GM18505 (cell line): Measurements from ENCODE around the gene SLC2A14.
"Not testable (repeated sequence)": the region's sequence is repeated elsewhere in the genome, so short reads cannot be mapped to it uniquely, and the experiment has no call there.

Experiments used
- ATAC-seq: cut with Tn5 transposase; IDR thresholded peaks from one replicate; pipeline ENCODE4 v1.9.1; 2021; ENCODE audit not compliant: unreplicated experiment
- POLR2A ChIP-seq: IDR thresholded peaks from 4 replicates; pipeline ENCODE4 v1.6.1; 2011; ENCODE audit warnings: borderline replicate concordance; ENCODE audit not compliant: insufficient read depth, insufficient read length; ENCODE audit errors: extremely low read depth

The SLC2A14 gene

DNA sequence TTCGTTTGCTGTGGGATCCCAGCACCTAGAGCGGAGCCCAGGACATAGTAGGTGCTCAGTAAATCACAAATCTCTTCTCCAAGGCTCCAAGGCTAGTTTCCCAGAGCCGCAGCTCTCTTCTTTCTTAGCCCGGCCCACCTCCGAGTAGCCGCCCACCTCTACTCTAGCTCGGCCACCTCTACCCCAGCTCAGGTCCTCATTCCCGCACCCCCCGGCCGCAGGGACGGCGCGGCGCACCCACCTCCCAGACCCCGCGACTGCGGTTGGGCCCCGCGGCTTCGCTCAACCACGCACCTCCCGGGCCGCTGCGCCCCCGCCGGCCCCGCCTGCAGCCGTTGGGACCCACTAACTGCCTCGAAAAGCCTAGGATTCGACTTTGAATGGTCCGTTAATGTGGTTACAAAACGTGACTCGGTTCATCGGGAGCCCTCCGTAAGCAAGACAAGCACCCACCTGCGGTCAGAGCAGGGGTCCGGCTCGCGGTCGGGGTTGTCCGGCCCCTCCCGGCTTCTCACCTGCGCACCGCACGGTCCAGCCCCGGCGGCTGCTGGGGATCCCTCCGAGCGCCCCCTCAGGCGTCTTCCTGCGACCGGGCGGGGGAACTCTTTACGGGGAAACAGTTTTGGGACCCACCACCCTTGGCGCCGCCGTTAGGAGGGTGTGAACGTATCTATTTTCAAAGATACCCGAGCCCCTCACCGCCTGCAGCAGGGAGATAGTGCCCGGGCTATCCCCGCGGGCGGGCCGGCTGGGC is at the start of gene SLC2A14:
SLC2A14 (minus strand) TSS at position 350 of the 754 bp plus-strand sequence. CDS start 3,035 bp downstream, outside the sequence.
- no peak for ATAC-seq
- TF ChIP-seq POLR2A, result no peak

GRCh38 chr12:7921181-7921580 is 48.5 kb upstream of the SLC2A14 start:
- not testable (repeated sequence) for ATAC-seq

GRCh38 chr12:7918268-7918590 is 45.5 kb upstream of the SLC2A14 start:
- not testable (repeated sequence) for ATAC-seq

DNA sequence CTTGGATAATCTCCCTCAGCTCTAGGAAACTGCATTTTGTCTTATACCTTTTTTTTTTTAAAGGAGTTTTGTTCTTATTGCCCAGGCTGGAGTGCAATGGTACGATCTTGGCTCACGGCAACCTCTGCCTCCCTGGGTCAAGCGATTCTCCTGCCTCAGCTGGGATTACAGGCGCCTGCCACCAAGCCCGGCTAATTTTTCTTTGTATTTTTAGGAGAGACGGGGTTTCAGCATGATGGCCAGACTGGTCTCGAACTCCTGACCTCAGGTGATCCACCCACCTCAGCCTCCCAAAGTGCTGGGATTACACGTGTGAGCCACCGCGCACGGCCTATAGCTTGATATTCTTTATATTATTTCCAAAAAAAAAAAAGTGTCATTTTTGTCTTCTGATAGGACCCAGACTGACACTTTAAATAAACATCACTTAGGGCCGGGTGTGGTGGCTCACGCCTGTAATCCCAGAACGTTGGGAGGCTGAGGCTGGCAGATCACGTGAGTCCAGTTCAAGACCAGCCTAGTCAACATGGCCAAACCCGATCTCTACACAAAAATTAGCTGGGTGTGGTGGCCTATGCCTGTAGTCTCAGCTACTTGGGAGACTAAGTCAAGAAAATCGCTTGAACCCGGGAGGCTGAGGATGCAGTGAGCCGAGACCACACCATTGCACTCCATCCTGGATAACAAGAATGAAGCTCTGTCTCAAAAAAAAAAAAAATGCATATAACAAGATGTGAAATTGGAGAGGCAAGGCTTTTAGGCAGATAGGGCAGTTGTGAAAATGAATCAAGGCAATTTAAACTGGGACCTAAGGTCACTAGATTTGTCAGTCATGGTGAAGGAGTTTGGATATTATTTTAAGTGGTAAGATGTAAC is 44.9 kb upstream of the SLC2A14 start:
- ATAC-seq, result no peak

GRCh38 chr12:7916936-7917335 is 44.2 kb upstream of the SLC2A14 start:
- TF ChIP-seq POLR2A, result no peak
- ATAC-seq, result no peak

More for the DNA sequence above, 44.9 kb upstream of the SLC2A14 start:
- no peak for TF ChIP-seq POLR2A

GRCh38 chr12:7915661-7916403 is 43.1 kb upstream of the SLC2A14 start:
- no peak for TF ChIP-seq POLR2A
- no peak for ATAC-seq

- not testable (repeated sequence) for ATAC-seq
Observed at GRCh38 chr12:7910106-7910505, 37.4 kb upstream of the SLC2A14 start.

GRCh38 chr12:7907009-7907408 is 34.3 kb upstream of the SLC2A14 start:
- TF ChIP-seq POLR2A, result no peak
- no peak for ATAC-seq

- ATAC-seq, result not testable (repeated sequence)
Observed at GRCh38 chr12:7906303-7906702, 33.6 kb upstream of the SLC2A14 start.

DNA sequence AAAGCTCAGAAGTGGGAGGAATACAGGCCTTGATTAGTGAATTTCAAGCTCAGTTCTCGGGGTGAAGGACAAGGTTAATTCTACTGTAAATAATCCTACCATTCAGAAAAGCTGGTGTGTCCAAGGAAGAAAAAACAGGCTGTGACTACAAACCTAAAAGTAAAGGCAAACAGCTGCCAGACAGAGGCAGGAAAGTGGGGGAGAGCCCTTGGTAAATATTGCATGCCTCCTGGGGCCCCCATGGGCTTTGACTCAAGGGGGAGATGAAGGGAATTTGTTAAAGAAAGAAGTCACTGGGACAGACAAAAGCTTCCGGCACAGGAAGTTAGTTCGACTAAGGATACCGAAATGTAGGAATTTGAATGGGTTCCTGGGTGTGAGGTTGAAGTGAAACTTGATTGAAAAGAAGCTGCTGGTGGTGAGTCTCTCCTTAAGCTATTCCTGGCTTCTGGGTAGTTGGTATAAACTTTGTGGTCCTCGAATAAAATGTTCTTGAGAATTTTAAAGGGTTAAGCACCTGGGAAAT is 32.9 kb upstream of the SLC2A14 start:
- not testable (repeated sequence) for ATAC-seq

DNA sequence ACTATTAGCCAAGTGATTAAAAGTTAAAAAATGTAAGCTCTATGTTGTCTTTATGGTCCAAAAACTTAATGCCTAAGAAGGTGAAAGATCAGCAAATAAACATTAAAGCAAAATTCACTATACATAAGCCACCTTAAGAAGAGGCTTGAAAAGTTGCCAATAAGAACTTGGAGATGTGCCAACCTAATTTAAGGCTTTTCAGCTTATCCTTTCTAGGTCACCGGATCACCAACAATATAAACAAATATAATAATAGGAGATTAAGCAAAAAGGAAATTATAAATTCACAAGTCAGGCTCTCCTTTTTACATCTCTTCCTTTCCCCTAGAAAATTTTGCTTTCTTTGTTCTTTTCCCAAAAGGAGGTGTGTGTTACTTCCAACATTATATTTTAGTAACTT is 32.4 kb upstream of the SLC2A14 start:
- TF ChIP-seq POLR2A, result no peak
- ATAC-seq, result no peak

DNA sequence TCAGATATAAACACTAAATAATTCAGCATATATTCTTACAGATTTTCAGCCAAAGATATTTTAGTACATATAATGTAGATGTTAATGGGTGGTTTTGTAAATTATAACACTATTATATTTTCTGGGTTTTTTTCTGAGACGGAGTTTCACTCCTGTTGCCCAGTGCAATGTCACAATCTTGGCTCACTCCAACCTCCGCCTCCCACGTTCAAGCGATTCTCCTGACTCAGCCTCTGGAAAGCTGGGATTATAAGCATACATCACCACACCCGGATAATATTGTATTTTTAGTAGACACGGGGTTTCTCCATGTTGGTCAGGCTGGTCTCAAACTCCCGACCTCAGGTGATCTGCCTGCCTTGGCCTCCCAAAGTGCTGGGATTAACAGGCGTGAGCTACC is 29.7 kb upstream of the SLC2A14 start:
- ATAC-seq, result not testable (repeated sequence)

- TF ChIP-seq POLR2A, result no peak
- no peak for ATAC-seq
Observed at GRCh38 chr12:7899755-7900154, 27.0 kb upstream of the SLC2A14 start.

DNA sequence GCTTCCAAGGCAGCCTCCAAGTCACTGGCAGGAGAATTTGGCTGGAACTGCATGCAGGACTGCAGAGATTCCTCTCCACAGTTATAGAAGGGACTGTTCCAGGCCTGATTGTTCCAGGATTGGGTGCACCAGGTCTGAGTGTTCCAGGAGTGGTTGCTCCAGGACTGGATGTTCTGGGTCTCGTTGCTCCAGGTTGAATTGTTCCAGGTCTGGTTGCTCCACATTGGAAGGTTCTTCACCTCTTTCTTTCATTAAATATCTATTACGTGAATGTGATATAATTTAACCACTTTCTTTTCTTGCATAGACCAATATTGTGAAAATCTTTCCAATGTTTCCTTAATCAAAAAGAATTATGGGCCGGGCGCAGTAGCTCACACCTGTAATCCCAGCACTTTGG is 24.0 kb upstream of the SLC2A14 start:
- not testable (repeated sequence) for ATAC-seq
